GM21786 (cell line): ENCODE data around the gene PDE6A.

ENCODE experiments used
- ATAC-seq: cut with Tn5 transposase; IDR thresholded peaks from one replicate; pipeline ENCODE4 v1.9.1; 2021; ENCODE audit not compliant: unreplicated experiment

PDE6A gene

GRCh38 chr5:149944666-149945065, at the start of gene PDE6A:
Gene PDE6A, minus strand, starts transcription at chr5:149944793. Its CDS starts 120 bp downstream, at chr5:149944673.
- no peak for ATAC-seq

GRCh38 chr5:149993471-149993870, 48.9 kb upstream of the PDE6A start:
- ATAC-seq: no peak

- no peak for ATAC-seq
Measured at GRCh38 chr5:149990518-149991376, 46.2 kb upstream of the PDE6A start.

DNA sequence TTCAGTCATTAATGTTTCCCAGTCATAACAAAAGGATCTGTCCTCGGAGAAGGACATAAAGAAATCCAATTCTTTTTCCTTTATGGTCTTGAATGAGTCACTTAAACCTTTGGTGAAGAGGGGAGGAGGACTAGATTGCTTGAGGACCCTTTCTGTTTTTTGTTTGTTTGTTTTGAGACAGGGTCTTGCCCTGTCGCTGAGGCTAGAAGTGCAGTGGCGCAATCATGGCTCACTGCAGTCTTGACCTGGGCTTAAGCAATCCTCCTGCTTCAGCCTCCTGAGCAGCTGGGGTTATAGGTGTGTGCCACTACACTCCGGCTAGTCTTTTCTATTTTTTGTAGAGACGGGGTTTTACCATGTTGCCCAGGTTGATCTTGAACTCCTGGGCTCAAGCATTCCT, 43.5 kb upstream of the PDE6A start:
- ATAC-seq: no peak

- ATAC-seq: no peak
Measured at GRCh38 chr5:149982505-149982904, 37.9 kb upstream of the PDE6A start.

- ATAC-seq: no peak
Measured at GRCh38 chr5:149981206-149981605, 36.6 kb upstream of the PDE6A start.

GRCh38 chr5:149979896-149980295, 35.3 kb upstream of the PDE6A start:
- ATAC-seq: no peak

DNA sequence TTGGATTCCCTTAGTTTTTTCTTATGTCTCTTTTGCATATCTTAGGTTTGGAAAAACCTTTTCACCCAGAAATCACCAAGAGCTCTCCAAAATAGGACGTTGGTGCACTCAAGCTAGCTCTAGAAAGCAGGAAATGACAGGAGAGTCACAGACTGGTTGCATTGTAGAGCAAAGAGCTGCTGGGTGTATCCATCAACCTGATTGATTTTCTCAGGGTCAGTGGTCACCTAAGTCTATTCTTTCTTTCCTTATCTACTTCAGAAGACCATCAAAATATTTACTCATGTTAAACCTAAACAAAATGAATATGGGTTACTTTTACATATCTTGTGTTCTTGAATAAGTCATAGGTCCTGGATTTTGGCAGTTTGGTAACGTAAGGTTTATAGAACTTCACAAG, 30.8 kb upstream of the PDE6A start:
- ATAC-seq: no peak

DNA sequence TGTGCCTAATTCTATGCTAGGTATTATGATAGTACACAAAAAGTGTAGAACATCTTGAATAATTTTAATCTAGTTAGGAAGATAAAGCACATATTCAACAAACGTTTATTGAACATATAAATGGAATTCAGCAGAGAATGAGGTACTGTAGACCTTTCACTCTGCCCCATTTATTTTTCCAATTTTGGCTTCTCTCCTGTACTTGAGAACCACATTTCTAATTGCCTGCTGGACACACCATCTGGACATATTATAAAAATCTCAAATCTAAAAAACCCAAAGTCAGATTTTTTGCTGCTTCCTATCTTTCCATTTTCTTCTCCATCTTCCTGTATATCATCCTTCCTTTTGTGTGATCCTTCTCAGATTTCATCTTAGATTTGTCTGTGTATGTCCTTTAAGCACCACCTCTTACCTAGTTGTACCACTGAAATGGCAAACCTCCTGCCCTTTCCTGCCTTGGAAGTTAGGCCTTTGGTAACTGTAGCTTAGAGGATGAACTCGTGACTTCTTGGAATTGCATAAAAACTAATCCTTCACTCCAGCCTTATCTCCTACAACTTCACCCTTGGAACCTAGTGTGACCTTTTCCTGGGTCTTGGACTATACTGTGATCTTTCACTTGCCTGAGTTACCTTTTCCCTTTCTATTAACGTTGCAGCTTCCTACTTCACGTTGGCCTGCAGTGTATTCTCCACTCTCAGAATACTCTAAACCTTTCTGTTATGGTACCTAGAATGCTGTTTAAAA, 24.8 kb upstream of the PDE6A start:
- no peak for ATAC-seq

DNA sequence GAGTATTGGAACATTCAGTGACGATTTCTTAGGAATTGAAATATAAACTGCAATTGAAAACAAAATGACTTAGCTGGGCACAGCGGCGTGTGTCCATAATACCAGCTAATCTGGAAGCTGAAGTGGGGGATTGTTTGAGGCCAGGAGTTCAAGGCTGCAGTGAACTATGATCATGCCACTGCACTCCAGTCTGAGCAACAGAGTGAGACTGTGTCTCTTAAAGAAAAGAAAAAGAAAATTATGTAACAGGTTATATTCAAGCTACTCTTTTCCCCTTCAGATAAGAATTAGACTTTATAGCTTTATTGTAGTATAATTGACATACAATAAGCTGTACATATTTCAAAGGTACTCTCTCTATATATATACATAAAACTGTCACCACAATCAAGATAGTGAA, 22.4 kb upstream of the PDE6A start:
- no peak for ATAC-seq

GRCh38 chr5:149963729-149964128, 19.1 kb upstream of the PDE6A start:
- no peak for ATAC-seq

- no peak for ATAC-seq
Measured at GRCh38 chr5:149962601-149963300, 18.2 kb upstream of the PDE6A start.

DNA sequence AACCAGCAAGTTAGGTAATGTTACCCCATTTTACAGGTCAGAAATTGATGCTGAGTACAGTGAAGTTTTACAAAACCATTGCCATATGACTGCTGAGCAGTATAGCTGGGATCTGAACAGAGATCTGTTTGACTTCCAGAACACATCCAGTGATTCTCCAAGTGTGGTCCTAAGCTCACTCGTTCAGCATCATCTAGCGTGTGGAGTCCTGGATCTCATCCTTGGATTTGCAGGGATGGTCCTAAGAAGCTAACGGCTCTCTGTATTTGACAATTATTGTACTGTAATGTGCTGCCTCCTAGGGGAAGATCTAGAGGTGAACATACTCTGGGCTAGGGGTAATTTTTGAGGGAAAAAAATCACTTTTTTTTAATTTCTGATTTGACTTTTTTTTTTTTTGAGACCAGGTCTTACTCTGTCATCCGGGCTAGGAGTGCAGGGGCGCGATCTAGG, 17.4 kb upstream of the PDE6A start:
- ATAC-seq: no peak

DNA sequence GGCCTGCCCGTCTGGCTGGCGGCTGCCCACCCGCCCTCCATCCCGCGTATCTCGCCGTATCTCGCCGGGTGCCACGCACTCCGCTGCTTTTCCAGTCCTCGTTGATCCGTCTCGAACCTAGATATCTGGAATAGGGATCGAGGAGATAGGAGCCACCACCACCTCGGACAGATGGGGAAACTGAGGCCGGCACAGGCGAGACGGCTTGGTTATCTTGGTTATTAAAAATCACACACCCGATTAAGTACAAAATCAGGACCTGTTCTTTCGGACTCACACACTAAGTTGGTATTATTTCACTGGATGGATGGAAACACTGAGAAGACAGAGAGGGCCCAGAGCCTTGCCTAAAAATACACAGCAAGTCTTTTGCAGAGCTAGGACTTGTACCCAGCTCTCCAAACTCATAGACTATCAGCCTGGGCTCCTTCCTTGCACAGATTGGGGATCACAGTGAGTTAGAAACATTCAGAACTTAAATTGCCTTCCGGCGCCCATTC, 16.6 kb upstream of the PDE6A start:
- ATAC-seq: no peak

- peak; percentile 98 for ATAC-seq
Measured at GRCh38 chr5:149960272-149961185, 15.9 kb upstream of the PDE6A start, which contains the start of gene SLC26A2. Gene SLC26A2, plus strand, starts transcription at chr5:149960758. Its CDS starts 16,895 bp downstream, at chr5:149977653.

GRCh38 chr5:149959406-149960236, 15.0 kb upstream of the PDE6A start:
- peak; percentile 20 for ATAC-seq

- no peak for ATAC-seq
Measured at GRCh38 chr5:149957855-149958254, 13.3 kb upstream of the PDE6A start.

DNA sequence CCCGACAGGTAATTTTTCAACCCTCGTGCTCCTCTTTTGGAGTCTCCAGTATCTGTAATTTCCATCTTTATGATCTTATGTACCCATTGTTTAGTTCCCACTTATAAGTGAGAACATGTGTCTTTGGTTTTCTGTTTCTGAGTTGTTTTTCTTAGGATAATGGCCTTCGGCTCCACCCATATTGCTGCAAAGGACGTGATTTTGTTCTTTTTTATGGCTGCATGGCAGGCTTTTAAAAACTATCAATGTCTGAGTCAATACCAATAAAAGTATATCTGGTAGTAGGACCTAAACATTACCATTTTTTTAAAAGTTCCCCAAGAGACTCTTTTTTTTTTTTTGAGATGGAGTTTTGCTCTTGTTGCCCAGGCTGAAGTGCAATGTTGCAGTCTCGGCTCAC, 12.1 kb upstream of the PDE6A start:
- ATAC-seq: no peak

GRCh38 chr5:149954798-149955197, 10.2 kb upstream of the PDE6A start:
- ATAC-seq: no peak
